Limb (tissue), 2 donors: ENCODE data around the gene DLGAP1.

Experiments used
- DNase-seq, 2 donors: peaks; one replicate each; pipeline ENCODE4 v3.0.0-alpha.2; 2016; ENCODE audit errors: extremely low spot score in 2 of 2

Gene DLGAP1

DNA sequence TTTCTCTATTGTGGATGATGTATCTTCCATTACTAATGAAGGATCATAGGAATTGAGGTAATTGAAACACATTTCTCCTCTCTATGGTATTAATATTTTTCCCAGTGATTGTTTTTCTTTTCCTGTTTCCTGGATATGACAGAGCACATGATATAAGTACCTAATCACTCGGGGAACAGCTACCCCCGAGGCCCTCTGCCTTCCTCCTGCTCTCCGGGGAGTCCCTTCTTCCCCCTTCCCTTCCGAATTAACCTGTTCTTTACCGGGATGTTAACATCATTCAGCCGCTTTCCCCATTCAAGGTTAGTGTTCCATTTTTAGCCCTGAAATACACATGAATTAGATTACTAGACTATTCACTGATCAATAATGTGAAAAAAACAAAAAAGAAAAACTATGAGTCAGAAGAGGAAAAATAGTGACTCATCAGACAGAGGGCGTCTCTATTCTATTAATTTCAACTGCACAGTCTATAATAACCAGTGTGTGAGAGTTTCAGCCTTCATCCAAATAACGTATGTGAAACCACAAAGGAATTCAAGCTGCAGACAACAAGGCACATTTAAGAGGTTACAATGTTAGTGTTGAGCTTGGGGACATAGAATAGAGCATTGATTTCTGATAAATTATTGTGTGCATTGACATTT, 450.8 kb downstream of the DLGAP1 start:
- DNase-seq: no peak

DNA sequence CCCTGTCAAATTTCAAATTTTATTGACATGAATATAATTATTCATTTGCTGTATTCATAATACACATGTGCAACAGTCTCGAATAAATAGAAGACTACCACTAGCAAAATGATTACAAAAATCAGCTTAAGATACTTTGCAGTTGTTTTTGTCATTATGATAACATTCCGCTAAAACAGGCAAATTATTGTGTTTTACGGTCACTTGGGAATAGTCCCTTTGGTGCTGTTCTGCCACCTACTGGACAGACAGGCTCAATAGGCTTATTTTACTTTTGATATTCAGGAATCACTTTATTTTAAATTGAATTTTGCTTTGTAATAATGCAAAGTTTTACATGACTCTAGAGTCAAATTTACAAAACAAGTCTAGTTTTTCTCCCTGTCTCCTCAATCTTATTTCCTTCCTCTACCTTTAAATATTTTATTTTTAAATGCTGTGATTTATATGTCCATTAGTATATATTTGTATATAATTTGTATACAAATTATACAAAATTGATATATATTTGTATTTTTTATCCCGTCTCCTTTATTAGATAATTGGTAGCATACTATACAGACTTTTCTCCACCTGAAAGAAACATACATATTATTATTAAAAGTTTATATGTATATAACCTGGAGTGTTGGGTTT, 456.3 kb downstream of the DLGAP1 start:
- DNase-seq: no peak

DNA sequence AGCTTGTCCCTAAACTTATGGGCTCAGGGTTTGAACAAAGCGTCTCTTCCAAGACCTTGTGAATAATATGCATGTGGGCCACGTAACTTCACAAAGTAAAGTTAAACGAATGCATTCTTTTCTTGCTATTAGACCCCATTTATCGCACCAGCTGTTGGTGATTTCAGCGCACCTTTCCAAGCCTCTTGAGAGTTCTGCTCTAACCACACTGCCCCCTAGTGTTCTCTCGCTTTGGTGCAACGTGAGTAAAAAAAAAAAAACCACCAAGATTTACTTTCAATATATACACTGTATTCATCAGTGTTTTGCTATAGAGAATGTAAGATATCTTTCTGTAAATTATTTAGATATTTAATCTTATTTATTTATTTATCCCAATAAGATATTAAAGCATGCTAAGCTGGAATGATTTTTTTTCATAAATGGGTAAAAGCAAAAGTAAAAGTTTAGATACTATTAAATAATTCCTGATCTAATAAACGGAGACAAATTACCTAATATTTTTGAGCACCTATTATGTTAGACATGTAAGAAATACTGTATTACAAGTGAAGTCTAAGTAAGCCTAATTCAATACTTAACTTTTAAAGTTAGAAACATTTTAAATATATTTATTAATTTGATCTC, 459.5 kb downstream of the DLGAP1 start:
- DNase-seq: peak; percentile 47 to 54

DNA sequence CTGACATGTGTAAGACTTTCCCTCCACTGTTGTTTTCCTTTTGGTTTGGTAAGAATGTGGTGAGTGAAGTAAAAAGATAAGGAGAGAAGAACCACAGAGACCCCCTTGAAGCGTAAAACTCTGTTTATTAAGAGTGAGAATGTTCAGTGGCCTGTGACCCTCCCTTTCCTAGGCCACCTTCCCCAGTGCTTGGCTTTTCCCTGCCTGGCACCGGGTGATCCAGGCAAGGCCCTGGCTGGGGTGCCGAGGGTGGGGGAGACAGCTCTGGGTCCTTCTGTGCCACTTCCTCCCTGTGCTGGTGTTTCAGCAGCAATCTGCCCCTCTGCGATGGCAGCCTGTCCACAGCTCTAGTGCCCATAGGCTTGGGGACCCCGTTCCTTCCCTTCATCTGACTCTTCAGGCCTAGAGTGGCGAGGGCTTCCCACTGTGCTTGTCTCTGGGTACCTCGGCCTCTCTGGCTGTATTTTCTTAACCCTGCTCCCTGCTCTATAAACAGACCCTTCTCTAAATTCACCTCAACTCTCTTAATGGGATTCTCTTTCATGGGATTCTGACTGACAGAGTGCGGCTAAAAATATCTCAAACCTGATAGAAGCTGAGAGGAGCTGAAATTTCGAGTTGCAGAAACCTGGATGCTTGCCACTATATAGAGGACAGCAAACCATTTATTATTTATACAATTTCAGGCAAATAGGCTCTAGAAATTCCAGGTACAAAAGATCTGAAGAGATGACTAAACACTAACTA, 461.0 kb downstream of the DLGAP1 start:
- DNase-seq: no peak

DNA sequence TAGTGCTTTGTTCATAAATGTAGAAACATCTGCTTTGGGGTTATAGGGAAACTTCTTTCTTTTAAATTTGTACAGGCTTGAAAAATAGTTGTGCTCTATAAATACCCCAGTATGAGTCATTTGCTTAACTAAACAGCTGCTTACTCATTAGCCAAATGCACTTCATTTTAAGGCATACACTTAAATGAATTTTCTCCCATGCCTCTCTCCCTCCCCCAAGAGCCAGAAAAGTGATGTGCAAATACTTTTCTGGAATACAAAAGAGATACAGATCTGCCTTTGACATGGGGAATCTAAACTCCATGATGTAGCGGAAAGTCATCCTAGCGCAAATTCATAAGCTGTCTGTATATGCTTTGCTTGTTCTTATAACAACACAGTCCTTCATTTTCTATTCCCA, 469.4 kb downstream of the DLGAP1 start:
- DNase-seq: no peak

DNA sequence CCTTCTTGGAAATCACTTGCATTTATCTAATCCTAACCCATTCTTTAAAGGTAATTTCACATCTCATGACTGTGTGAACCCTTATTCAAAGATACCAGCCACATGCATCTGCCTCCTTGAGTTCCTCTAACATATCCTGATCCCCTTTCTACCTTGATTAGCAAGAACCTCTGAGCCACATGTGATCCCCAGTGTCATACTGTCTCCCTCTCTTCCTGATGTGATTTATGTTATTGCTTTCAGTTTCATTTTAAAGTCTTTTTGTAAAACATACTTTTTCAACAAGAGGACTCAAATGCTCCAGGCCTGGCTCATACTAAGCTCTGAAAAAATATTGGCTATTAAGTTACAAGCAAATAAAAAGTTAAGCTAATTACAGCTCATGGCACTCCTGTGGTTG, 470.1 kb downstream of the DLGAP1 start:
- no peak for DNase-seq

DNA sequence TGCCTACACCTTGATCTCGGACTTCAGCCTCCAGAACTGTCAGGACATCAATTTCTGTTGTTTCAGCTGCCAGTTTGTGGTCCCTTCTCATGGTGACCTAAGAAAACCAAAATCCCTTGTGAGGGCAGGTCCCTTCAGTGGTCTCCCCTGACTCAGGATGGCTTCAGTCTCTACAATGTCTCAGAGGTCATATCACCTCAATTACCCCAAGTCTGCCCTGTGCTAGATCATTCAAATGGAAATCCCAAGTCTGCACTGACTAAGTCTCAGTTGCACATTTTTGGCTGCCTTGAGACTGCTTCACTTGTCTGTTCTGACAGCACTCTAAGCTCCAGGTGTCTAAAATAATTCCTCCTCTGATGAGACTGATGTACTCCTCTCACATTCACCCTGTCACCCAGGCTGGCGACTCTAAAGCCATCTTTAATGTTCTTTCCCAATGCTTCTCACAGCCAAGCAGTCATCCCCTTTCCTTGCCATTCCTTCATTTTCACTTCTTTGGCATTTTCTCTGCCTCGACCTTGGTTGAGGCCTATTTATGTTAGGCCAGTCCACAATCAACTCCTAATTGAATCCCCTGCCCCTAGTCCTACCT, 470.8 kb downstream of the DLGAP1 start:
- no peak for DNase-seq

DNA sequence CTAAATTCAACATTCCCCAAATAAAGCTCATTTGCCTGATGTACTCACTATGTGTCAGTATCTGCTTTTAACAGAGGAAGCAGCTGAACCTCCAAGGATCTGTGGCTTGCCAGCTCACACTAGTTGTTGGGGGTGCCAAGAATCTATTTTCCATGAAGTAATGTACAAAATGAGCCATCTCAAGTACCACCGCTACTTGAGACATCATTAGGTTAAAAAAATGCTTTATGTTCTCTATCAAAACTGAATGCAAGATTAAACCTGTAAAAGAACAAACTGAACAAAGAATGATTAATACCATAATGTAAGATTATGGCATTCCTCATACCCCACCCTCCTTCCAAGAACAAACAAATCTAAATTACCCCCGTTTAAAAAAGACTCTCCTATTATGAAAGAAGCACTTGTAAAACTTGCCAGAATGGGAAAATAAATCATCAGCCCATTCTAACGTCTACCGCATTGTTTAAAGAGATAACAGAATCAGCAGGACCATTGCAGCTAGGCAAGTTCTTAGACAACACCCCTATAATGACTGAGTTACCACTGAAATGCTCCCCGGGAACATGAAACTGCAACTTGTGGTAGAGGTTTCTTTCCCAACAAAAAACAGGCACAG, 471.6 kb downstream of the DLGAP1 start:
- no peak for DNase-seq

DNA sequence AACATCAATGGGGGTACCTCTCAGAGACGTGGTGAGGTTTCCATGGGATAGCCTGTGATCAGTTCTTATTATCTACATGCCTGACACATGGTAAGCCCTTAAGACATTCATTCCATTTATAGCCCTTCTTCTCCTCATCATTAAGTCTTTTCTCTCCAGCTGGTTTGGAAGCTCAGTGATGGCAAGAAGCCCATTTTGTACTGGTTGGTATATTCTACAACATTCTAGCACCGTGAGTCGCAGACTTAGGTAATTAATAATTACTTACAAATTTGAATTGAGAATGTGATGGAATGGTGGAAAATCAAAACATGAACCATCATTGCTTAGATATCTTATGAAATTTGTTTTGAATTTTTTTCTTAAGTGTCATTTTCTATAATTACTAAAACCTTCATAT, 472.6 kb downstream of the DLGAP1 start:
- no peak for DNase-seq

DNA sequence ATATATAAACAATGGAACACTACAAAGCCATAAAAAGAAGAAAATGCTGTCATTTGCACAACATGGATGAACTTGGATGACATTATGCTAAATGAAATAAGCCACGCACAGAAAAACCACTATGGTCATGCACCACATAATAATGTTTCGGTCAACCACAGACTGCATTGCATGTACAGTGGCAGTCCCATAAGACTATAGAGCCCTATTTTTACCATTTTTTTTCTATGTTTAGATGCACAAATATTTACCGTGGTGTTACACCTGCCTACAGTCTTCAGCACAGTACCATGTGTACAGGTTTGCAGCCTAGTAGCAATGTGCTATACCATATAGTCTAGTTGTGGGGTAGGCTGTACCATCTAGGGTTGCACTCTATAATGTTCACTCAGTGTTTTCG, 476.1 kb downstream of the DLGAP1 start:
- DNase-seq: no peak

DNA sequence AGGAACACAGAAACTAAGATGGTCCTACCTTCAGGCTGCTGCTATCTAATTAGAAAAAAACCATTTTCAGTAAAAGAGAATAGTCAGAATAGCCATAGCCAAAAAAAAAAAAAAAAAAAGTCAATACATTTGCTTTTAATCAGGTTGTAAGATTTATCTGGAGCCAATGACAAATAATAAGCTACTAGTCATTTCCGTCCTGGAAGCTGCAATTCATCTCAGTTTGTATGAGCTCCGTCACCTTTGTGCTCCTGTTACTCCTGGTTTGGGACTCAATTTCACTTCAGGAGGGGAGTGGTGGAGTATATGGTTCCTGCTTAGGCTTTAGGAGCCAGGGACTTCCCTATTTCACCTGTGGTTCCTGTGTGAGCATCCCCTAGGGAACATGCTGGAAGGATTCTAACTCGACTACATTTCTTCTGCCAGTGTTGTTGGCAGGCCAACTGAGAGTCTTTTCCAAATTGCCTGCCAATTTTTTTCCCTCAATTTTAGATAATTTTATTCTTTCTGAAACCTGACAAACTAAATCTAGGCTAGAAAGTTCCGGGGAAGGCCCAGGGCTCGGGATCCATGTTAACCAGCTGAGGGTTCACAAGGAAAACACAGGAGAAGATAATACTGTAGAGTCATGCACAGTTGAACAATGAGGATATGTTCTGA, 481.8 kb downstream of the DLGAP1 start:
- no peak for DNase-seq

DNA sequence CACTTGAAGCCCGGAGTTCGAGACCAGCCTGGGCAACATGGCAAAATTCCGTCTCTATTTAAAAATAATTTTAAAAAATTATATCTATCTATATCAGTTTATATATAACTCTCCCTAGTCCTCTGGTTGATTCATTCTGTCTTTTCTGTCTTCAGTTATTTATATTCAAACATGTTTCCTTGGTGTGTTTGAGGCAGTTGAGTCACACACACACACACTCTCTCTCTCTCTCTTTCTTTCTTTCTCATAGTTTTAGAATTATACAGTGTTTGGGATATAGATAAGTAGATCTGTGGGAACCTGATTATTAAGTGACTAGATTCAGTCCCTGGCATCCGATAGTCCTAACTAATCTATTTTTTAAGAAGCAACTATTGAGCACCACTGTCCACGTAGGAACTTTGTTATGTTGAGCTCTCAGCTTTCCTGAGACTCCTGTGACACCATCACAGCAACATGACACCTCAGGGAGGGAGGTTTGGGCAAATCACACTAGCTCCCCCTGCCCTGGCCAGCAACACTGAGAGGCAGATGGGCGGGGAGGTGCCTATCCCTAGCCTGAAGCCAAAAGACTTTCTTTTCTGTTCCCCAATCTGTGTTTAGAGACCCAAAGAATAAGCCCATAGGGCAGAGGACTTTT, 482.7 kb downstream of the DLGAP1 start:
- no peak for DNase-seq

DNA sequence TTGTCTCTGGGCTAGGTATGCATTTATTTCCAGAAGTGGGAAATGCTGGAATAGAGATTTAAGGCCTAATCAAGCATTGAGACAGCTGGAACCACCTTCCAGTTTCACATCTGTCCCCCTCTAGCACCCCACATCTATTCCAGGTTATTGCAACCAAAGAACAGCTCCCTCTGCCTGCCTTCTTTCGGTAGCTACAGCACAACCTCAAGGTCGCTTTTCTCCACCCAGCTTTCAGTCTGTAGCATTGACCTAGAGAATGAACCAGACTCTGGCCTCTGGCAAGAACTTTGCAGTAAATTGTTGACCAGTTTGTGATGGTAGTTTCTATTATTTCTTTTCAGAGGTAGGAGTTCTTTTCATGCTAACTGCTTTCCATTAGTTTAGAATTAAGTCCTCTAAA, 484.2 kb downstream of the DLGAP1 start:
- DNase-seq: no peak

DNA sequence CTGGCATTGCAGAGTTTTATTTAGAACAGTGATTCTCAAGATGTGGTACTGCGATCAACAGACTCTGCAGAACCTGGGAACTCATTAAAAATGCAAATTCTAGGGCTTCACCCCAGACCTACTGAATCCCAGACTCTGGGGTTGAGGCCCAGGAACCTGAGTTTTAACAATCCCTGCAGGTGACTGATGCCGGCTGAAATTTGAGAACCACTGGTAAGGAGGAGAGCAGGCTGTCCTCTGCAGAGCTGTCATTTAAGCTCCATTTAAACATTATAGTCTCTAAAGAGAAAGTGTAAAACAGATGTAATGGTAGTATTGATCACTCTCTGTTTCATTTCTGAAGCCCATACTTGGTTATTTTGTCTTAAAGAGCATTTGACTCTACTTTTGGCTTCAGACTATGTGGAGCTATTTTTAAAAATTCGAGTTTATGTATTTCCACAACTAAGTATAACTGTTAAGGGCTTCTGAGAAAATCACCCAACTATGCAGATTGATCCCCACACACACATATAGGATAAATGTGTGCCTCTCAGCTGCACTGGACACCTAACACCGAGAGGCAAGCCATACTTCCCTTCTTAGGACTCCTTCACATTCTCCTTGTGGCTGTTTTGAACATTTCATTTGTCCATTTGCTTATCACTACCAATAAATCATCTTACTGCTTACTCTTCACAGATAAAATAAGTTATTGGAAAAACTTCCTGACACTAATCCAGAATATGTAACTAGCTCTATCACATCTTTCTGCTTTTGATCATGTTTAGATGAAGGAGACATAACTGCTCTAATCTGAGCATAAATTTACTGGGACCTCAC, 487.5 kb downstream of the DLGAP1 start:
- no peak for DNase-seq

DNA sequence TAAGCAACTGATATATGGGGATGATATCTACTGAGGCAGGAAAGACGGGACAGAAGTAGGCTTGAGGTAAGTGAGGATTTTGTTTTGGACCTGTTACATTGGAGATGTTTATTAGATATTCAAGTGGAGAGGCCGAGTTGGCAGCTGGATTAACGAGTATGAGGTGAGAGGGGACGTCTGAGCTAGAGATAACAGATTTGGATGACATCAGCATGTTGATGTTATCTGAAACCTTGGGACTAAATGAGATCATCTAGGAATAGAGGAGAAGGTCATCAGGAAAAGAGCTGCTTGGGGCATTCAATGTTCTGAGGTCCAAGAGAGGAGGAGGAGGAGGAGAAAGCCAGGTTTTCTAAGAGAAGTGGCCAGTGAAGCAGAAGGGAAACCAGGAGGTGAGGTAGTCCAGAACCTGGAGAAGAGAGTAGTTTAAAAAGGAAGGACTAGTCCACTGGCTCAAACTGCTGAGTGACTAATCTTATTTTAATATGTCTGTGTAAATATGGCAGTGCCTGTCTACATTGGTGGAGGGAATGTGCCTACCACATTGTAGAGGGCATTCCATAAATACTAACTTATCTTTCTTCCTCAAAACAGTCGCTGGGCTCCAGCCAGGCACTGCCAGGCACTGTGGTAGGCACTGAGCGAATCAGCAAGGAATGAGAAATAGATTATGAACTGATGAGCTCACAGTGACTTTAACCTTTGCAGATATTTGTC, 488.3 kb downstream of the DLGAP1 start:
- DNase-seq: no peak

DNA sequence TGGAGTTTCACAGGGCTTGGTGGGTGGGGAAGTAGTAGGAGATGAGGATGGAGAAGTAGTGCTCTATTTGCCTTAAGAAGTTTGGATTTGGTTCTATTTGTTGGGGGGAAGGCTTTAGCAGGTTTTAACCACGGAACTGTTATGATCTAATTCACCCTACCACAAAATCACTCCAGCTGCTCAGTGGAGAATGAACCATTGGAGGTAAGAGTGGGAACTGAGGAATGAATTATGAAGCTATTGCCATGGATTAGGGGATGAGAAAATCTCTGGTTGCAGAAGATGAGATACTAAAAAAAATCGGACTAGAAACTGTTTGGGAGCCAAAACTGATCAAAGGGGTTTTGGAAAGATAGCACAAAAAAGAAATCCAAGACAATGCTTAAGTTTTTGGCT, 488.9 kb downstream of the DLGAP1 start:
- no peak for DNase-seq

DNA sequence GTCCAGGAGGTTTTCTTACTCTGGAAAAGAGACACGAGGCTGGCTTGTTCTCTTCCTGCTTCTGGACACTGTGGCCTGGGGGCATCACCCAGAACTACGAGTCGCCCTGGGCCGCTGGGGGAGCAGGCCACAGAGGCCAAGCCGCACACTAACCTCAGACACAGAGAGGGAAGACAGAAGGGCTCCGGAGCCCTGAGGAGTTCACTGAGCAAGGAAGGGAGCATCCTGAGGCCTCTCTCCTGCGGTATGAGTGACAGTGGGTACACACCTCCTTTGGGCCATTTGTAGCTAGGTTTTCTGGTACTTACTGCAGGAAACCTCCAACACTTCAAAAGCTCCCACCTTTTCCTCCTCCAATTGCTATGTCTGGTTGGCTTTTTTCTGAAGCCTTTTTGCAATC, 494.1 kb downstream of the DLGAP1 start:
- no peak for DNase-seq

DNA sequence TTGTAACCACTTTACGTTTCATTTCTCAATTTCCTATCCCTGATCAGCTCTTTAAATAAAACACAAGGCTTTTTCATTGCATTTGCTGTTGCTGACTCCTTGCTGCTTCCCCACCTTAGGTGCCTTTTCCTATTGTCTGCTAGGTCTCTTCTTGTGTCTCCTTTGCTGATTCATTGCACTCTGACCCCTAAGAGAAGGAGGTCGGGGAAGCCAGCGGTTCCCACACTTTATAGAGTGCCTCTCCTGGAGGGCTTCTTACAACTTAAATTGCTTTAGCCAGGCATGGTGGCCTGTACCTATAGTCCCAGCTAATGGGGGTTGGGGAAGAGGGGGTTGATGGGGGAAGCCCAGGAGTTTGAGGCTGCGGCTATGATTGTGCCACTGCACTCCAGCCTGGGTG, 495.0 kb downstream of the DLGAP1 start:
- DNase-seq: no peak

DNA sequence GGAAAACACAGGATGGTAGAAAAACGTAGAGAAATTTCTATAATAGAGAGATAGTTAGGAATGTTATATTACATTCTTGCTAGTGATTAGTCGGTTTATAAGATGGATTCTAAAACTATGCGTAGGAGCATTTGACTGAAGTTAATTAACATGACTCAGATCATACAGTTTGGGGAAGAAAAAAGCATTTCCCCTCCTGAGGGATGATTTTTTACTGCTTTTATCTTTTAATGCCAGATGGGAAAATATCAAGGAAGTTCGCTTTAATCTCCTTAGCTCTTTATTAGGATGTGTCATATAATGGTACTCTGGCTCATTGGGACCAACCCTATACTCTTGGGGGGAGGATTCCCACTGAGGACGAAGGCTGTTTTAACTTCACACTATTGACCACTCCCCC, 503.1 kb downstream of the DLGAP1 start:
- no peak for DNase-seq
